Brain microvascular endothelial cell (primary cell): ENCODE data around the gene BRIP1.

Experiments
- DNase-seq: peaks from one replicate; pipeline ENCODE4 v3.0.0-alpha.2; 2020
- H3K27ac ChIP-seq: fragments of 250-450 bp; sonication (Bioruptor Pico); 2 replicates; pipeline ENCODE4 v1.5.1; 2020; ENCODE audit warnings: mild to moderate bottlenecking, moderate library complexity
- H3K27me3 ChIP-seq: fragments of 250-450 bp; sonication (Bioruptor Pico); replicated peaks from 2 replicates; pipeline ENCODE4 v1.5.1; 2020; ENCODE audit warnings: mild to moderate bottlenecking
- H3K36me3 ChIP-seq: fragments of 250-450 bp; sonication (Bioruptor Pico); replicated peaks from 2 replicates; pipeline ENCODE4 v1.5.1; 2020; ENCODE audit warnings: mild to moderate bottlenecking
- H3K4me3 ChIP-seq: 2 replicates; pipeline ENCODE4 v1.5.1; 2011; ENCODE audit warnings: low read depth, mild to moderate bottlenecking, control low read depth, low read length, moderate library complexity
- in situ Hi-C: cut with HindIII; loops from 2 replicates; pipeline ENCODE4 v1.10.0; 2017; ENCODE audit warnings: low sequenced_read_pairs, low pct_ligation_motif_present
- TF ChIP-seq, protein P1 (sequence below): IDR thresholded peaks from 2 replicates; pipeline ENCODE4 v1.5.1; 2011; ENCODE audit warnings: low read depth, mild to moderate bottlenecking, moderate library complexity, low read length, control low read depth, inconsistent platforms; ENCODE audit errors: missing control alignments

The BRIP1 gene

GRCh38 chr17:61704935-61705449 lies 158.3 kb downstream of the BRIP1 start:
- no peaks in the 10 kb centered on the region for H3K27me3 ChIP-seq
- no peak for DNase-seq
- no peak overlapping the region for H3K27ac ChIP-seq
- no peak overlapping the region for H3K4me3 ChIP-seq
- no peaks in the 10 kb centered on the region for H3K36me3 ChIP-seq
- in situ Hi-C loops, result no loop called here
- TF ChIP-seq, protein P1, sequence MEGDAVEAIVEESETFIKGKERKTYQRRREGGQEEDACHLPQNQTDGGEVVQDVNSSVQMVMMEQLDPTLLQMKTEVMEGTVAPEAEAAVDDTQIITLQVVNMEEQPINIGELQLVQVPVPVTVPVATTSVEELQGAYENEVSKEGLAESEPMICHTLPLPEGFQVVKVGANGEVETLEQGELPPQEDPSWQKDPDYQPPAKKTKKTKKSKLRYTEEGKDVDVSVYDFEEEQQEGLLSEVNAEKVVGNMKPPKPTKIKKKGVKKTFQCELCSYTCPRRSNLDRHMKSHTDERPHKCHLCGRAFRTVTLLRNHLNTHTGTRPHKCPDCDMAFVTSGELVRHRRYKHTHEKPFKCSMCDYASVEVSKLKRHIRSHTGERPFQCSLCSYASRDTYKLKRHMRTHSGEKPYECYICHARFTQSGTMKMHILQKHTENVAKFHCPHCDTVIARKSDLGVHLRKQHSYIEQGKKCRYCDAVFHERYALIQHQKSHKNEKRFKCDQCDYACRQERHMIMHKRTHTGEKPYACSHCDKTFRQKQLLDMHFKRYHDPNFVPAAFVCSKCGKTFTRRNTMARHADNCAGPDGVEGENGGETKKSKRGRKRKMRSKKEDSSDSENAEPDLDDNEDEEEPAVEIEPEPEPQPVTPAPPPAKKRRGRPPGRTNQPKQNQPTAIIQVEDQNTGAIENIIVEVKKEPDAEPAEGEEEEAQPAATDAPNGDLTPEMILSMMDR, result no peak

GRCh38 chr17:61702450-61702849 lies 160.9 kb downstream of the BRIP1 start:
- in situ Hi-C loops, result no loop called here
- DNase-seq, result no peak
- no peak overlapping the region for H3K27ac ChIP-seq
- H3K4me3 ChIP-seq, result no peak overlapping the region
- no peaks in the 10 kb centered on the region for H3K36me3 ChIP-seq
- TF ChIP-seq, protein P1, result no peak
- H3K27me3 ChIP-seq, result no peaks in the 10 kb centered on the region

DNA sequence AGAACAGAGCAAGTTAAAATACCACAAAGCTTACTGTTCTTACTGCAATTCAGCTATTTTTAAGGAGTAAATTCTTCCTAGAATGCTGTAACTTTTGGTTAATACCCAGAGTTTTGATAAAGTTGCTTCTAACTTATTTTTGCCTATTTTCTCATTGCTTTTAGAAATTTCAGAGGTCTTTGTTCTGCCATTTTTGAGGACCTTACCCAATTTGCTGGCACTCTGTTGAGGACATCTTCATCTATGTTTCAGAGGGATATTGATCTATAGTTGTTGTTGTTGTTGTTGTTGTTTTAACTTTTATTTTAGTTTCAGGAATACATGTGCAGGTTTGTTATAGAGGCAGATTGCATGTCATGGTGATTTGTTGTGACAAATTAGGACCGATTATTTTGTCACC lies 161.3 kb downstream of the BRIP1 start:
- no peak overlapping the region for H3K27ac ChIP-seq
- H3K4me3 ChIP-seq, result no peak overlapping the region
- no peak for DNase-seq
- no peaks in the 10 kb centered on the region for H3K27me3 ChIP-seq
- H3K36me3 ChIP-seq, result no peaks in the 10 kb centered on the region
- in situ Hi-C loops, result no loop called here
- TF ChIP-seq, protein P1, result no peak

- Histone ChIP-seq H3K27me3 (no peaks in the 10 kb centered on the region), H3K4me3 (no peak overlapping the region), H3K36me3 (no peaks in the 10 kb centered on the region), H3K27ac (no peak overlapping the region)
- in situ Hi-C loops, result no loop called here
- TF ChIP-seq, protein P1, result no peak
- no peak for DNase-seq
These were observed 162.0 kb downstream of the BRIP1 start for GRCh38 chr17:61701334-61701733.

DNA sequence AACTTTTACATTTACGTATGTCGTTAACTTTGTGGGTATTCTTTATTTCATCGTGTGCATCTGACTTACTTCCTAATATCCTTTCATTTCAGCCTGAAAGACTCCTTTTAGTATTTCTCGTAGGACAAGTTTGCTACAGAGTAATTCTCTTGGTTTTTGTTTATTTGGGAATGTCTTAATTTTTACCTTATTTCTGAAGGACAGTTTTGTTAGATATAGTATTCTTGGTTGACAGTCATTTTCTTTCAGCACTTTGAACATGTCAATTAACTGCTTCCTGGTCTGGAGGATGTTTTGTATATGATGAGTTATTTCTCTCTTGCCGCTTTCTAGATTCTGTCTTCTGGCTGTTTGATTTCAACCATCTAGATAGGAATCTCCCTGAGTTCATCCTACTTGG lies 163.1 kb downstream of the BRIP1 start:
- Histone ChIP-seq H3K27me3 (no peaks in the 10 kb centered on the region), H3K27ac (no peak overlapping the region), H3K36me3 (no peaks in the 10 kb centered on the region), H3K4me3 (no peak overlapping the region)
- in situ Hi-C loops, result no loop called here
- no peak for DNase-seq
- TF ChIP-seq, protein P1, result no peak

DNA sequence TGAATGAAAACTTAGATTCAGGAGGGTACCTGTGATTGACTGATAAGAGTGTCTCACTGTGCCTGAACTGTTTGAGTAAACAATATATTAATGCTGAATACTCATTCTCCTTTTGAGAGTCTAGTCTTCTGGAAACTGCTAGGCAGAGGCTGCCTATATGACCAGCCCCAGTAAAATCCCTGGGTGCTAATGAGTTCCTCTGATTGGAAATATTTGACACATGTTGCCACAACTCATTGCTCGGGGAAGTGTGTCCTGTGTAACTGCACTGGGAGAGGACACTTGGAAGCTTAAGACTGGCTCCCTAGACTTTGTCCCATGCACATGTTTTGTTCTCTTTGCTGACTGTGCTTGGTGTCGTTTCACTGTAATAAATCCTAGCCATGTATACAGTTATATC lies 163.6 kb downstream of the BRIP1 start:
- no peak overlapping the region for H3K27ac ChIP-seq
- no peak for DNase-seq
- no peak overlapping the region for H3K4me3 ChIP-seq
- TF ChIP-seq, protein P1, result no peak
- no peaks in the 10 kb centered on the region for H3K36me3 ChIP-seq
- in situ Hi-C loops, result no loop called here
- no peaks in the 10 kb centered on the region for H3K27me3 ChIP-seq
